ENCODE measurements around the gene SARS2. TPM values are rescaled to one million over a fixed set of nuclear protein-coding genes. Genes with fewer than 3 reads are reported as not detected.
"Not testable (repeated sequence)": the region's sequence is repeated elsewhere in the genome, so short reads cannot be mapped to it uniquely, and the experiment has no call there.

SARS2 gene
- total RNA-seq, 1 donor from 2014 or later: 13.6 TPM

DNA sequence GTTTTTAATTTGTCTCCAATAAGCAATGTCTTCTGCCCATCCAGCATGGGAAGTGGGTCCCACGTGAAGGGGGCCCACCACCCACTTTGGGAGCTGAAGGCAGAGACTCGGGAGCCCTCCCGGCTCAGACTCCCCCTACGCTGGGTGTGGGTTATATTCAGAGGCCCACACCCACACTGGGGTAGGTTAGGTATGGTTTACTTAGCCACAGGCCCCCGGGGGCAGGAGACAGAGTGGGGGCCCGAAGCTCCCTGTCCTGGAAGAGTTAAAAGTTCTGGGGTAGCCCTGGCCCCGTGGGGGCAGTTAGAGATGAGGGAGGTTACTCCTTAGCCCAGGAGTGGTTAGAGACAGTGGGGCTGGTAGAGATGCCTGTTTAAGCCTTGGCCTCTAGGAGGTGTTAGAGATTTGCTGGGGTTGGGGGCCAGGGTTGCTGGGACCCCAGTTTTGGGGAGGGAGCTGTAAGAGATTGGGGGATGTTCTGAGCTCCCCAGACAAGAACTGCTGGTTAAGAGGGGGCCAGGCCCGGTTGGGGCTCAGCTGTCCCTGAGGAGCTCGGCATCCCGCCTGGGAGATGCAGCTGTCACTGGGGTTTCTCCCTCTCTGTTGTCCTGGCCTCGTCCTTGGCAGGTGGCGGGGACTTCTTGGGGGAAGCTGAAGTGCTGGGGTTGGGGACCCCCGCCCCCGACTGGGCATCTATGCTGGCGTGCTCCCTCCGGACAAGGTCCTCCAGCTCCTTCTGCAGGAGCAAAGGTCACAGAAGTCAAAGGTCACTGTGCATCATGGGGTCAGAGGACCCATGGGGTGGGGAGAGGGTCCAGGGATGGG, 51.8 kb downstream of the SARS2 start:
- TF ChIP-seq, protein P1, sequence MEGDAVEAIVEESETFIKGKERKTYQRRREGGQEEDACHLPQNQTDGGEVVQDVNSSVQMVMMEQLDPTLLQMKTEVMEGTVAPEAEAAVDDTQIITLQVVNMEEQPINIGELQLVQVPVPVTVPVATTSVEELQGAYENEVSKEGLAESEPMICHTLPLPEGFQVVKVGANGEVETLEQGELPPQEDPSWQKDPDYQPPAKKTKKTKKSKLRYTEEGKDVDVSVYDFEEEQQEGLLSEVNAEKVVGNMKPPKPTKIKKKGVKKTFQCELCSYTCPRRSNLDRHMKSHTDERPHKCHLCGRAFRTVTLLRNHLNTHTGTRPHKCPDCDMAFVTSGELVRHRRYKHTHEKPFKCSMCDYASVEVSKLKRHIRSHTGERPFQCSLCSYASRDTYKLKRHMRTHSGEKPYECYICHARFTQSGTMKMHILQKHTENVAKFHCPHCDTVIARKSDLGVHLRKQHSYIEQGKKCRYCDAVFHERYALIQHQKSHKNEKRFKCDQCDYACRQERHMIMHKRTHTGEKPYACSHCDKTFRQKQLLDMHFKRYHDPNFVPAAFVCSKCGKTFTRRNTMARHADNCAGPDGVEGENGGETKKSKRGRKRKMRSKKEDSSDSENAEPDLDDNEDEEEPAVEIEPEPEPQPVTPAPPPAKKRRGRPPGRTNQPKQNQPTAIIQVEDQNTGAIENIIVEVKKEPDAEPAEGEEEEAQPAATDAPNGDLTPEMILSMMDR (IDR thresholded peaks at IDR 0.05; ENCODE audit: borderline replicate concordance): no peak
- Histone ChIP-seq H3K36me3 (peaks cover 49% of the 10 kb centered on the region), H3K27ac (replicated peaks) (peak overlapping the region; percentile 58), H3K4me1 (peaks cover 17% of the 10 kb centered on the region), H3K4me3 (no peak overlapping the region), H3K27me3 (ENCODE audit: low read depth) (no peaks in the 10 kb centered on the region), H3K9me3 (replicated peaks) (no peaks in the 10 kb centered on the region)
- DNase-seq: no peak
- intact Hi-C loops (cut with micrococcal nuclease): no loop called here

DNA sequence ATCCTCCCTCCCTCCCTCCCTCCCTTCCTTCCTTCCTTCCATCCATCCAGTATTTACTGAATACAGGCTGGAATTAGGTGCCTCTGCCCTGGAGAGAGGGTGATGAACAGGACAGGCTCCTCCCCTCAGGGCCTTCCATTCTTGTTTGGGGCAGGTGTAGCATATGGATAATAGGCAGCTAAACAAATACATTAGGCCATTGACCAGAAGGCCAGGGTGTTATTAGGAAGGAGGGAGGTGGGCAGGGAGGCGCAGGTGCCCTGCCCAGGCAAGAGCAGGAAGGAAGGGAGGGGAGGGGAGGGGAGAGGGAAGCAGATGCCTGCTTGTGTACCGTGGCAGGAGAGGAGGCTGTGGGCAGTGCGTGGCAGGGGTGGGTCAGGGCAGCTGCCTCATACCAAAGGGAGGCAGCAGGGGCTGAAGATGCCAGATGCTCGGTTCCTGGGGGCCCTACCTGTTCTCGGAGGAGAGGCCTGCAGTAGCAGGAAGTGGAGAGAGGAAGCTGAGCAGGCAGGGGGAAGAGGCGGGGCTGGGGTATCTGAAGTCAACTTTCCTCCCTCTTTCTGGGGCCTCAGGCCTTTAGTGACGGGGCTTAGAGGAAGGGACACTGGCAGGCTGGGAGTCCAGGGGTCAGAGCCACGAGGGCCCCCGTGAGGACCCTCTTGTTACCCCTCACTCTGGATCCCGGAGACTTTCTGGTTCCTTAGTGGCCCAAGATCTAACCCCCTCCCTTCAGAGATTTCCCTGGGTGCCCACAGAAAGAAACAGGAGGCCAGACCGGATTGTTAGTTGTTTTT, 52.6 kb downstream of the SARS2 start, which contains the start of gene RINL:
Gene RINL, minus strand, starts transcription at position 495 of the 794 bp plus-strand sequence. CDS start 1,533 bp downstream, outside the sequence.
- TF ChIP-seq, protein P1 (IDR thresholded peaks at IDR 0.05; ENCODE audit: borderline replicate concordance): no peak
- Histone ChIP-seq H3K4me1 (peaks cover 17% of the 10 kb centered on the region), H3K9me3 (replicated peaks) (no peaks in the 10 kb centered on the region), H3K27ac (replicated peaks) (peak within 1 kb of the TSS; percentile 58), H3K36me3 (peaks cover 41% of the 10 kb centered on the region), H3K4me3 (no peak within 1 kb of the TSS), H3K27me3 (ENCODE audit: low read depth) (no peaks in the 10 kb centered on the region)
- no peak for DNase-seq
- intact Hi-C loops (cut with micrococcal nuclease): no loop called here

DNA sequence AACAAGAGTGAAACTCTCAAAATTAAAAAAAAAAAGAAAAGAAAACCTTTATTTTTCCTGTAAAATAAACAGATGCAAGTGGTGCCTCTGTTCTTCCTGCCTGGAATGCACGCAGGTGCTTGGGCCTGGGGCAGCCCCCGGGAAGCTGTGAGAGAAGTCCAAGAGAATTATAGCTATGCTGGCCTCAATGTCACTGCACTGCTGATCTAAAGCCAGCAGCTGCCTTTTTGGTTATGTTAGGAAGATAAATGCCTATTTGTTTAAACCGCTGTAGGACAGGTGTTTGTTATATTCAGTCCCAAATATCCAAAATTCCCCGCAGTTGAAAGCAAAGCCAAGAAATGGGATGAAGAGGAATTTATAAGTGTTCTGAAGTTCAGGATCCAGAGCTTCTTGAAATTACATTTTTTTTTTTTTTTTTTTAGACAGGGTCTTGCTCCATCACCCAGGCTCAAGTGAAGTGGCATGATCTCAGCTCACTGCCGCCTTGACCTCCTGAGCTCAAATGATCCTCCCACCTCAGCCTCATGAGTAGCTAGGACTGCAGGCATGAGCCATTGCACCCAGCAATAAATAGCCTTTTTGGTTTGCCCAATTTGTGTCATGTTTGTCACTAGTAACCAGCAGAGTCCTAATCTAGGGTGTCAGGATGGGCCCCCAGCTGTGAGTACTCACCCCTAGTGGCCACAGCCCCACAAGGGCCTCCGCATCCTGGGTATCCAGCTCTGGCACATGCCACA, 54.7 kb downstream of the SARS2 start:
- intact Hi-C loops (cut with micrococcal nuclease): no loop called here
- Histone ChIP-seq H3K4me3 (no peak overlapping the region), H3K9me3 (replicated peaks) (no peaks in the 10 kb centered on the region), H3K4me1 (peaks cover 17% of the 10 kb centered on the region), H3K36me3 (peaks cover 19% of the 10 kb centered on the region), H3K27me3 (ENCODE audit: low read depth) (no peaks in the 10 kb centered on the region), H3K27ac (replicated peaks) (no peak overlapping the region)
- TF ChIP-seq, protein P1 (IDR thresholded peaks at IDR 0.05; ENCODE audit: borderline replicate concordance): no peak
- DNase-seq: no peak

DNA sequence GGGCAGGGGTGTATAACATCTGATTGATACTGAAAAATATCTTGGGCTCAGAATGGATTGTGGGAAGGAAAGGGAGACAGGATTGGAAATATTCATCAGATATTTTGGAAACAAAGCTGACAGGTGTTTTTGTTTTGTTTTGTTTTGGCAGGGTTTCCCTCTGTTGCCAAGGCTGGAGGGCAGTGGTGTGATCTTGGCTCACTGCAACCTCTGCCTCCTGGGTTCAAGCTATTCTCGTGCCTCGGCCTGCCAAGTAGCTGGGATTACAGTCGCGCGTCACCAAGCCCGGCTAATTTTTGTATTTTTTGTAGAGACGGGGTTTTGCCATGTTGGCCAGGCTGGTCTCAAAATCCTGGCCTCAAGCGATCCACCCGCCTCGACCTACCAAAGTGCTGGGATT, 57.2 kb downstream of the SARS2 start:
- H3K27me3 ChIP-seq (ENCODE audit: low read depth); DNase-seq; H3K27ac ChIP-seq (replicated peaks); intact Hi-C loops (cut with micrococcal nuclease); H3K9me3 ChIP-seq (replicated peaks); H3K36me3 ChIP-seq; H3K4me3 ChIP-seq: not testable (repeated sequence)
- peaks cover 31% of the 10 kb centered on the region for H3K4me1 ChIP-seq

DNA sequence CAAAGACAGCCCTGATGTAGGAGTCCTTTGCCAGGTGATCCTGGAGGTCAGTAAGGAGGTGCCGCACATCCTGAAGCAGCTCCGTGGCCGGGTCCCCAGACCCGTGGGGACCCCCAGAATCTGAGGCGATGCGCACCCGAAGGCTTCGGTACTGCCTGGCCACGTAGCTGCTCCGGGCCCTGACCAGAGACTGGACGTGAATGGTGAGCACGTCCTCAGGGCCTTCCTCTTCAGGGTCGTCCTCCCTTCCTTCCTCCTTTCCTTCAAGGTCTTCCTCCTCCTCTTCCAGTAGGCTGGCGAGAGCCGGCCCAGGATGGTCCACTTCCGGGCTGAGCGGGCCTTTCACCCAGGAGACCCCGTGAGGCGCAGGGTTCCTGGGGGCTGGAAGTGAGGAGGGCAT, 60.0 kb downstream of the SARS2 start:
- intact Hi-C loops (cut with micrococcal nuclease): no loop called here
- Histone ChIP-seq H3K9me3 (replicated peaks) (no peaks in the 10 kb centered on the region), H3K27ac (replicated peaks) (peak overlapping the region; percentile 70), H3K4me3 (peak overlapping the region; percentile 69), H3K27me3 (ENCODE audit: low read depth) (no peaks in the 10 kb centered on the region), H3K36me3 (no peaks in the 10 kb centered on the region), H3K4me1 (peaks cover 20% of the 10 kb centered on the region)
- TF ChIP-seq, protein P1 (IDR thresholded peaks at IDR 0.05; ENCODE audit: borderline replicate concordance): no peak
- DNase-seq: no peak
